PFSK-1 (cell line): Measurements from ENCODE around the gene PARM1.

Source experiments
- FOXP2 ChIP-seq: optimal IDR thresholded peaks from 2 replicates; pipeline ENCODE3; 2011; ENCODE audit warnings: borderline replicate concordance, control low read depth, inconsistent platforms; ENCODE audit not compliant: insufficient read depth; ENCODE audit errors: extremely low read length, extremely low read depth
- TAF1 ChIP-seq: IDR thresholded peaks from 2 replicates; pipeline ENCODE4 v1.6.1; 2012; ENCODE audit warnings: low read length, control low read depth, borderline replicate concordance; ENCODE audit not compliant: insufficient read depth

GRCh38 chr4:75005727-75006126 lies 72.8 kb downstream of the PARM1 start:
- no peak for TF ChIP-seq TAF1
- no peak for TF ChIP-seq FOXP2
